GM11168 (cell line): ENCODE data around the gene DUS1L.

ENCODE experiments used
- in situ Hi-C: fragments of 300-500 bp; cut with MboI; formaldehyde crosslinking; loops from one replicate; pipeline ENCODE4 v1.12.0; 2022; ENCODE audit warnings: low sequenced_read_pairs; ENCODE audit not compliant: unreplicated experiment

DUS1L gene

GRCh38 chr17:82058230-82058854 lies 7.3 kb downstream of the DUS1L start:
- in situ Hi-C loops: no loop called here

- in situ Hi-C loops: no loop called here
These were observed 8.6 kb downstream of the DUS1L start for GRCh38 chr17:82056729-82057621.

GRCh38 chr17:82055965-82056728 lies 9.5 kb downstream of the DUS1L start:
- in situ Hi-C loops: no loop called here

GRCh38 chr17:82055023-82055964 lies 10.3 kb downstream of the DUS1L start:
- in situ Hi-C loops: no loop called here

- in situ Hi-C loops: no loop called here
These were observed 11.1 kb downstream of the DUS1L start for GRCh38 chr17:82054351-82055022.

- in situ Hi-C loops: no loop called here
These were observed 11.9 kb downstream of the DUS1L start for GRCh38 chr17:82053556-82054263.

- in situ Hi-C loops: no loop called here
These were observed 12.5 kb downstream of the DUS1L start for GRCh38 chr17:82053130-82053529.

GRCh38 chr17:82052638-82053059 lies 13.0 kb downstream of the DUS1L start:
- in situ Hi-C loops: no loop called here

- in situ Hi-C loops: no loop called here
These were observed 13.6 kb downstream of the DUS1L start, which contains the start of the genes GPS1 and RFNG for GRCh38 chr17:82051776-82052637. TSS of gene GPS1 (plus strand) at chr17:82051898. CDS start at chr17:82051932, 34 bp downstream. TSS of gene RFNG (minus strand) at chr17:82051811. CDS start at chr17:82051766, 45 bp downstream.

- in situ Hi-C loops: no loop called here
These were observed 14.6 kb downstream of the DUS1L start for GRCh38 chr17:82050761-82051641.

- in situ Hi-C loops: no loop called here
These were observed 15.3 kb downstream of the DUS1L start for GRCh38 chr17:82050152-82050760.

- in situ Hi-C loops: no loop called here
These were observed 16.1 kb downstream of the DUS1L start for GRCh38 chr17:82049521-82049971.

- in situ Hi-C loops: no loop called here
These were observed 16.5 kb downstream of the DUS1L start for GRCh38 chr17:82049106-82049505.

- in situ Hi-C loops: no loop called here
These were observed 17.0 kb downstream of the DUS1L start for GRCh38 chr17:82048571-82048971.

- in situ Hi-C loops: no loop called here
These were observed 17.6 kb downstream of the DUS1L start for GRCh38 chr17:82047914-82048570.

GRCh38 chr17:82047379-82047778 lies 18.2 kb downstream of the DUS1L start:
- in situ Hi-C loops: no loop called here
